Activated CD8-positive, alpha-beta T cell treated with anti-CD3 and anti-CD28 coated beads for 36 hours (primary cell): ENCODE measurements around the gene PLXND1. TPM values are rescaled to one million over a fixed set of nuclear protein-coding genes. Genes with fewer than 3 reads are reported as not detected.

Source experiments
- ATAC-seq: fragments of 200-7000 bp; cut with Tn5 transposase; one replicate; pipeline ENCODE4 v1.10.0; 2021; ENCODE audit warnings: mild to moderate bottlenecking, moderate library complexity
- CTCF ChIA-PET: fragments of 350-600 bp; sonication (Branson Sonifier 250); formaldehyde crosslinking; loops from one replicate; lab custom pipeline; 2021; ENCODE audit warnings: antibody characterized with exemption; lab: Charles Lee
- POLR2A ChIA-PET: fragments of 350-600 bp; sonication (Branson Sonifier 250); formaldehyde crosslinking; loops from one replicate; lab custom pipeline; 2021; ENCODE audit warnings: antibody characterized with exemption; lab: Charles Lee
- DNase-seq: peaks from one replicate; pipeline ENCODE4 v3.0.0-alpha.2; 2020
- H3K27ac Mint-ChIP-seq: one replicate; pipeline ENCODE4 v1.8.0; 2021; ENCODE audit warnings: mild to moderate bottlenecking, mixed read lengths
- H3K27me3 Mint-ChIP-seq: one replicate; pipeline ENCODE4 v1.8.0; 2021; ENCODE audit warnings: mixed read lengths
- H3K36me3 Mint-ChIP-seq: one replicate; pipeline ENCODE4 v1.8.0; 2021; ENCODE audit warnings: low read depth, mixed read lengths
- H3K4me1 Mint-ChIP-seq: one replicate; pipeline ENCODE4 v1.8.0; 2021; ENCODE audit warnings: low read depth, mixed read lengths
- H3K4me3 Mint-ChIP-seq: one replicate; pipeline ENCODE4 v1.8.0; 2021; ENCODE audit warnings: mild to moderate bottlenecking, moderate library complexity, mixed read lengths
- H3K9me3 Mint-ChIP-seq: one replicate; pipeline ENCODE4 v1.8.0; 2021; ENCODE audit warnings: mixed read lengths
- CTCF ChIP-seq: fragments of 200-600 bp; IDR thresholded peaks from one replicate; pipeline ENCODE4 v1.8.0; 2022; ENCODE audit warnings: antibody characterized with exemption, mild to moderate bottlenecking
- intact Hi-C: fragments of 100-400 bp; cut with micrococcal nuclease; formaldehyde crosslinking; loops from one replicate; pipeline ENCODE4 v1.10.0; 2022
- total RNA-seq, 2 experiments: library from RNA; stranded (reverse); gene quantifications; one replicate each; pipeline ENCODE4 v1.2.3, GENCODE V29; 2021

PLXND1 gene
- total RNA-seq, 2 experiments from 2014 or later: 10.7 to 12.5 TPM

- CTCF ChIA-PET: no interaction called here
- no peaks in the 10 kb centered on the region for H3K27me3 Mint-ChIP-seq
- no peak overlapping the region for H3K4me3 Mint-ChIP-seq
These were observed 93.9 kb downstream of the PLXND1 start for GRCh38 chr3:129512595-129512994.

GRCh38 chr3:129507181-129507831 is 99.2 kb downstream of the PLXND1 start:
- CTCF ChIA-PET: no interaction called here
- Mint-ChIP-seq H3K27ac (no peak overlapping the region), H3K36me3 (no peaks in the 10 kb centered on the region), H3K9me3 (no peaks in the 10 kb centered on the region), H3K4me3 (no peak overlapping the region), H3K27me3 (no peaks in the 10 kb centered on the region), H3K4me1 (peaks cover 2% of the 10 kb centered on the region)
- POLR2A ChIA-PET: no interaction called here
- intact Hi-C loops: no loop called here
- ATAC-seq: no peak
- no peak for TF ChIP-seq CTCF
- no peak for DNase-seq

More at GRCh38 chr3:129512595-129512994, 93.9 kb downstream of the PLXND1 start:
- Mint-ChIP-seq H3K27ac (no peak overlapping the region), H3K36me3 (no peaks in the 10 kb centered on the region), H3K9me3 (no peaks in the 10 kb centered on the region), H3K4me1 (peaks cover 2% of the 10 kb centered on the region)
- ATAC-seq (no peak), DNase-seq (no peak)
- POLR2A ChIA-PET: no interaction called here
- TF ChIP-seq CTCF: no peak
- intact Hi-C loops: no loop called here

- no peak for ATAC-seq
- CTCF ChIA-PET: no interaction called here
These were observed 100.2 kb downstream of the PLXND1 start for GRCh38 chr3:129506231-129506742.

GRCh38 chr3:129505341-129505740 is 101.1 kb downstream of the PLXND1 start:
- Mint-ChIP-seq H3K36me3 (no peaks in the 10 kb centered on the region), H3K4me1 (no peaks in the 10 kb centered on the region), H3K4me3 (no peak overlapping the region), H3K9me3 (no peaks in the 10 kb centered on the region), H3K27me3 (no peaks in the 10 kb centered on the region), H3K27ac (no peak overlapping the region)
- ChIA-PET POLR2A (no interaction called here), CTCF (no interaction called here)
- intact Hi-C loops: no loop called here
- ATAC-seq (no peak), DNase-seq (no peak)
- no peak for TF ChIP-seq CTCF

More at GRCh38 chr3:129506231-129506742, 100.2 kb downstream of the PLXND1 start:
- H3K27ac Mint-ChIP-seq: no peak overlapping the region
- H3K36me3 Mint-ChIP-seq: no peaks in the 10 kb centered on the region
- no peaks in the 10 kb centered on the region for H3K9me3 Mint-ChIP-seq
- POLR2A ChIA-PET: interaction anchor here (0.7 kb wide), 1 partner anchor 9 kb away, joined by 3 read pairs; no protein-coding TSS in a partner anchor
- no peaks in the 10 kb centered on the region for H3K27me3 Mint-ChIP-seq
- no peak for DNase-seq
- H3K4me3 Mint-ChIP-seq: no peak overlapping the region
- TF ChIP-seq CTCF: no peak
- H3K4me1 Mint-ChIP-seq: peaks cover 2% of the 10 kb centered on the region
- intact Hi-C loops: no loop called here

Other genes with a start within 250 kb of the PLXND1 start
- gene EFCAB12, start 178.0 kb downstream of the PLXND1 start, total RNA-seq: under 1 TPM; 0.56 to 0.65 TPM
- gene MBD4, start 166.7 kb downstream of the PLXND1 start, total RNA-seq: 10 to 100 TPM; 38.9 to 44.5 TPM
- 10 to 100 TPM; 18.9 to 20.4 TPM for gene IFT122, start 166.5 kb downstream of the PLXND1 start, total RNA-seq
- not detected for gene RHO, start 78.0 kb downstream of the PLXND1 start, total RNA-seq
- gene H1-8, start 63.5 kb downstream of the PLXND1 start, total RNA-seq: not detected